Body of pancreas (tissue), 4 donors: ENCODE results near the gene TCFL5. TPM values are rescaled to one million over a fixed set of nuclear protein-coding genes. Genes with fewer than 3 reads are reported as not detected.
A peak's percentile ranks its signal among the peaks of the same experiment; 100 is the strongest.

ENCODE experiments used
- ATAC-seq: fragments of 150-250 bp; one replicate; pipeline ENCODE4 v1.9.1; 2016
- DNase-seq, 4 donors: peaks; one replicate each; pipeline ENCODE4 v3.0.0-alpha.2; 2019
- H3K27ac ChIP-seq, 4 donors: fragments of 200-600 bp; sonication (generic); 1 replicate in 3 of 4; 2 replicates in 1 of 4; pipeline versions ENCODE4 v1.5.1 to v1.6.1; 2016 to 2019; ENCODE audit warnings: mild to moderate bottlenecking in 1 of 4, mixed read lengths in 1 of 4, moderate library complexity in 1 of 4
- H3K27me3 ChIP-seq, 2 donors: fragments of 200-600 bp; sonication (generic); one replicate each; pipeline ENCODE4 v1.6.0; 2016; ENCODE audit warnings: mild to moderate bottlenecking in 1 of 2
- H3K36me3 ChIP-seq, 2 donors: fragments of 200-600 bp; sonication (generic); replicated peaks in 1 of 2; 2 replicates each; pipeline ENCODE4 v1.5.1; 2016; ENCODE audit warnings: low read depth in 2 of 2; ENCODE audit not compliant: insufficient read depth in 1 of 2
- H3K4me1 ChIP-seq: fragments of 200-600 bp; sonication (generic); one replicate; pipeline ENCODE4 v1.6.0; 2016
- H3K4me3 ChIP-seq, 2 donors: fragments of 200-600 bp; sonication (generic); 1 replicate in 1 of 2; 2 replicates in 1 of 2; pipeline ENCODE4 v1.5.1; 2016 to 2019
- H3K9me3 ChIP-seq, 3 donors: fragments of 200-600 bp; sonication (generic); 1 replicate in 2 of 3; 2 replicates in 1 of 3; pipeline ENCODE4 v1.5.1; 2016
- CTCF ChIP-seq, 7 experiments: fragments of 450-650 bp in 4 of 7; fragments of 200-600 bp in 3 of 7; sonication (generic) in 3 of 7; IDR thresholded peaks; one replicate each; pipeline ENCODE4 v1.5.1; 2016 to 2019; ENCODE audit warnings: antibody characterized with exemption in 7 of 7
- POLR2A ChIP-seq, 3 donors: fragments of 450-650 bp; IDR thresholded peaks; one replicate each; pipeline ENCODE4 v1.6.1; 2016; ENCODE audit warnings: antibody characterized with exemption in 3 of 3, mild to moderate bottlenecking in 2 of 3
- WGBS, 2 donors: methylation state at CpG; one replicate each; pipeline ENCODE4 v1.1.5; 2017; 5-methylcytosine and 5-hydroxymethylcytosine counted together
- intact Hi-C: fragments of 100-400 bp; cut with DNase I; formaldehyde crosslinking; loops from one replicate; pipeline ENCODE4 v1.15.1; 2023
- total RNA-seq, 2 donors: library from RNA; depleted of rRNA; stranded (reverse); fragments of >200 nt; gene quantifications; one replicate each; pipeline ENCODE4 v1.1.0, GENCODE V29; 2016

Gene TCFL5
- total RNA-seq, 2 donors from 2014 or later, result 2.0 to 7.5 TPM

GRCh38 chr20:62831854-62832211, 29.8 kb downstream of the TCFL5 start:
- H3K27ac ChIP-seq, result peak overlapping the region in 3 of 4 donors; percentile 69 to 78 (median 72)
- intact Hi-C loops, result no loop called here
- no peaks in the 10 kb centered on the region for H3K36me3 ChIP-seq
- WGBS, 2 donors, result 63 to 70% methylated on average over 4 to 10 of the region's 10 CpGs
- H3K4me1 ChIP-seq, result peaks cover 27% of the 10 kb centered on the region
- no peak overlapping the region for H3K4me3 ChIP-seq
- TF ChIP-seq POLR2A (IDR thresholded peaks at IDR 0.05), result no peak
- no peak for TF ChIP-seq CTCF (IDR thresholded peaks at IDR 0.05)
- H3K9me3 ChIP-seq, result no peaks in the 10 kb centered on the region
- H3K27me3 ChIP-seq, result no peaks in the 10 kb centered on the region
- peak; percentile 4 for ATAC-seq
- no peak for DNase-seq

DNA sequence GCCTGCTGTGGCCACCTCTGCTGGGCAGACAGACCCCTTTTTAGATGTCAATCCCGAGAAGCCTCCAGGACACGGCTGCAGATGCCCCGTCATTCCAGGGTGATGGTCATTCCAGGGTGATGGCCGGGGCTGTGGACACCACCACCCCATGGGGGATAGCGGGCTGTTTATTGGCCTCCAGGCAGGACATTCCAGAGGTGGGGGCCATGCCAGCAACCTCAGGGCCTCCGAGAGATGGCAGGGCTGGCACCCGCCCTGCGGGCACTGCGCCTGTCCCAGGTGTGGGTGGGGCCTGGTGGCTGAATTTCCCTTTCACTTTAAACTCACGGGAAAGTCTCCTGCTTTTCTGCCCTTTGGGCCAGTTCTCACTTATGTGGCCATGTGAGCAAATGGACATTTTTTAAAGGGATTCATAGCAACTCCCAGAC, 30.2 kb downstream of the TCFL5 start:
- no peak overlapping the region for H3K4me3 ChIP-seq
- TF ChIP-seq POLR2A (IDR thresholded peaks at IDR 0.05) (no peak), CTCF (IDR thresholded peaks at IDR 0.05) (no peak)
- intact Hi-C loops, result no loop called here
- peak overlapping the region; percentile 44 to 78 (median 70) for H3K27ac ChIP-seq
- ATAC-seq (peak; percentile 82), DNase-seq (peak; percentile 69 to 83 (median 81))
- no peaks in the 10 kb centered on the region for H3K9me3 ChIP-seq
- H3K27me3 ChIP-seq, result no peaks in the 10 kb centered on the region
- peaks cover 27% of the 10 kb centered on the region for H3K4me1 ChIP-seq
- 38 to 40% methylated on average over 1 to 10 of the region's 10 CpGs for WGBS, 2 donors
- H3K36me3 ChIP-seq, result no peaks in the 10 kb centered on the region

- no peaks in the 10 kb centered on the region for H3K9me3 ChIP-seq
- intact Hi-C loops, result no loop called here
- no peak overlapping the region for H3K4me3 ChIP-seq
- H3K4me1 ChIP-seq, result peaks cover 27% of the 10 kb centered on the region
- DNase-seq (peak in 1 of 4 donors; percentile 17), ATAC-seq (no peak)
- WGBS, 2 donors, result 85 to 92% methylated on average over 15 to 17 of the region's 22 CpGs
- peak overlapping the region; percentile 44 to 78 (median 70) for H3K27ac ChIP-seq
- no peaks in the 10 kb centered on the region for H3K36me3 ChIP-seq
- no peaks in the 10 kb centered on the region for H3K27me3 ChIP-seq
- TF ChIP-seq CTCF (IDR thresholded peaks at IDR 0.05) (no peak), POLR2A (IDR thresholded peaks at IDR 0.05) (no peak)
Observed at GRCh38 chr20:62830821-62831220, 30.8 kb downstream of the TCFL5 start.

- ATAC-seq (no peak), DNase-seq (no peak)
- TF ChIP-seq CTCF (IDR thresholded peaks at IDR 0.05) (no peak), POLR2A (IDR thresholded peaks at IDR 0.05) (no peak)
- Histone ChIP-seq H3K9me3 (no peaks in the 10 kb centered on the region), H3K27me3 (no peaks in the 10 kb centered on the region), H3K27ac (no peak overlapping the region), H3K4me3 (no peak overlapping the region), H3K4me1 (peaks cover 29% of the 10 kb centered on the region), H3K36me3 (no peaks in the 10 kb centered on the region)
- 83% methylated on average over 13 of the region's 14 CpGs; no CpG with 5 or more reads in 1 of the 2 donors for WGBS, 2 donors
- intact Hi-C loops, result no loop called here
Observed at GRCh38 chr20:62830251-62830650, 31.4 kb downstream of the TCFL5 start.
